Karpas-422 (cell line): ENCODE results near the gene ADCY9. TPM values are rescaled to one million over a fixed set of nuclear protein-coding genes. Genes with fewer than 3 reads are reported as not detected.

Experiments
- DNase-seq: peaks from one replicate; pipeline ENCODE4 v3.0.0-alpha.2; 2015
- H2AFZ ChIP-seq: fragments of 200-600 bp; sonication (generic); 2 replicates; pipeline ENCODE4 v1.6.1; 2014; ENCODE audit warnings: antibody characterized with exemption, low read length, mixed read lengths
- H3K27ac ChIP-seq: fragments of 200-600 bp; sonication (generic); 2 replicates; pipeline ENCODE4 v1.5.1; 2014; ENCODE audit warnings: mild to moderate bottlenecking, low read length, moderate library complexity
- H3K27me3 ChIP-seq: fragments of 200-600 bp; sonication (generic); 2 replicates; pipeline ENCODE4 v1.6.1; 2014; ENCODE audit warnings: low read length, mixed read lengths
- H3K36me3 ChIP-seq: fragments of 200-600 bp; sonication (generic); 2 replicates; pipeline ENCODE4 v1.6.1; 2014; ENCODE audit warnings: low read length, mixed read lengths; ENCODE audit not compliant: insufficient read depth
- H3K4me1 ChIP-seq: fragments of 200-600 bp; sonication (generic); 2 replicates; pipeline ENCODE4 v1.6.1; 2014; ENCODE audit warnings: mild to moderate bottlenecking, low read length, mixed read lengths
- H3K4me2 ChIP-seq: fragments of 200-600 bp; sonication (generic); 2 replicates; pipeline ENCODE4 v1.6.1; 2014; ENCODE audit warnings: low read length, low read depth, mild to moderate bottlenecking; ENCODE audit not compliant: poor library complexity, severe bottlenecking
- H3K4me3 ChIP-seq: fragments of 200-600 bp; sonication (generic); 2 replicates; pipeline ENCODE4 v1.5.1; 2014; ENCODE audit warnings: mild to moderate bottlenecking, antibody characterized with exemption, low read length, mixed read lengths
- H3K79me2 ChIP-seq: fragments of 200-600 bp; sonication (generic); 2 replicates; pipeline ENCODE4 v1.6.1; 2014; ENCODE audit warnings: mild to moderate bottlenecking, low read length, mixed read lengths
- H3K9ac ChIP-seq: fragments of 200-600 bp; sonication (generic); 2 replicates; pipeline ENCODE4 v1.6.0; 2014; ENCODE audit warnings: low read length
- H3K9me2 ChIP-seq: fragments of 200-600 bp; sonication (generic), shearing (Covaris generic); replicated peaks from 2 replicates; pipeline ENCODE4 v1.6.0; 2014; ENCODE audit warnings: mild to moderate bottlenecking, low read length, moderate library complexity; ENCODE audit not compliant: insufficient read depth
- H3K9me3 ChIP-seq: fragments of 300-700, 200-600 bp; sonication (generic); 2 replicates; pipeline ENCODE4 v1.6.1; 2014; ENCODE audit warnings: low read length, mixed read lengths
- H4K20me1 ChIP-seq: fragments of 200-600 bp; sonication (generic); 2 replicates; pipeline ENCODE4 v1.6.1; 2014; ENCODE audit warnings: mild to moderate bottlenecking, antibody characterized with exemption, low read length, low read depth; ENCODE audit not compliant: insufficient read depth
- total RNA-seq: library from RNA; depleted of rRNA; stranded (reverse); fragments of >200 nt; shearing (Covaris generic); gene quantifications from 2 replicates; pipeline ENCODE4 v1.2.3, GENCODE V29; 2014; ENCODE audit warnings: low replicate concordance

The ADCY9 gene
- total RNA-seq, 1 experiment from 2014 or later, result 0.11 TPM

DNA sequence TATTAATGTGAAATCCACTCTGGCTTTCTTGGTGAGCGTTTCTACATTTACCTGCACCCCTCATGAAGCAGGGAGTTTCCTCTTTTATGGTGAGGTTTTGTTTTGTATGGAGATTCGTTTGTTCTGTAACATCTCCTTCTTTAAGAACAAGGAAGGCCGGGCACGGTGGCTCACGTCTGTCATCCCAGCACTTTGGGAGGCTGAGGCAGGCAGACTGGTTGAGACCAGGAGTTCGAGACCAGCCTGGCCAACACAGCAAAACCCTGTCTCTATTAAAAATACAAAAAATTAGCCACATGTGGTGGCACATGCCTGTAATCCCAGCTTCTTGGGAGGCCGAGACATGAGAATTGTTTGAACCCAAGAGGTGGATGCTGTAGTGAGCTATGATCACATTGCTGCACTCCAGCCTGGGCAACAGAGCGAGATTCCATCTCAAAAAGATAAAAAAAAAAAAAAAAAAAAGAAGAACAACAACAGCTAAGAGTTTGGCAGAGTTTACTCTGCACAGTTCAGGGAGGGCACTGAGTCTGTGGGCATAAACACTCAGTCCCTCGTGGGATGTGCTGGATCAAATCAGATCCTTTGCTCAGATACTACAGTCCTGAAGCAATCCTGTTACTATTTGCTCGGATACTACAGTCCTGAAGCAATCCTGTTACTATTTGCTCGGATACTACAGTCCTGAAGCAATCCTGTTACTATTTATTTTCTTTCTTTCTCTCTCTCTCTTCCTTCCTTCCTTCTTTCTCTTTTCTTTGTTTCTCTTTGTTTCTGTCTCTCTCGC, 28.9 kb downstream of the ADCY9 start:
- Histone ChIP-seq H3K4me3 (no peak overlapping the region), H3K9me2 (no peaks in the 10 kb centered on the region), H3K4me1 (no peaks in the 10 kb centered on the region), H3K4me2 (no peak overlapping the region), H2AFZ (no peak overlapping the region), H3K27ac (no peak overlapping the region), H3K9me3 (no peaks in the 10 kb centered on the region), H3K79me2 (no peaks in the 10 kb centered on the region), H3K9ac (no peak overlapping the region), H3K27me3 (no peaks in the 10 kb centered on the region), H3K36me3 (no peaks in the 10 kb centered on the region), H4K20me1 (no peaks in the 10 kb centered on the region)
- DNase-seq, result no peak

DNA sequence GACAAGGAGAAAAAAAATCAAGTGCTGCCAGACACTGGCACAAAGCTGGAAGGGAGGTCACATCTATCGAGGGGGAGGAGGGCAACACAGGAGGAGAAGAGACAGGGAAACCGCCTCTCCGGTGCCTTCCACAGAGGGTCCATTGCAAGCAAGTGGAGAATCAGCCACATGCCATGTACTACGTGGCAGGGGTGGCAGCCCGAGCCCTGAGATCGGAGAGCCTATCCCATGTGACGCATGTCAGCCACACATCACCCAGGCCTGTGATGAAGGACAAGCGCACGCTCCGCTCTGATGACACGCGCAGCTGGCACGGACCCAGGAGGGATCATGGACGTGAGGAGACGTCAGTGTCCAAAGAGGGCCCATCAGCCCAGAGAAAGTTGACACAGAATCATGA, 30.1 kb downstream of the ADCY9 start:
- no peak overlapping the region for H3K4me2 ChIP-seq

DNA sequence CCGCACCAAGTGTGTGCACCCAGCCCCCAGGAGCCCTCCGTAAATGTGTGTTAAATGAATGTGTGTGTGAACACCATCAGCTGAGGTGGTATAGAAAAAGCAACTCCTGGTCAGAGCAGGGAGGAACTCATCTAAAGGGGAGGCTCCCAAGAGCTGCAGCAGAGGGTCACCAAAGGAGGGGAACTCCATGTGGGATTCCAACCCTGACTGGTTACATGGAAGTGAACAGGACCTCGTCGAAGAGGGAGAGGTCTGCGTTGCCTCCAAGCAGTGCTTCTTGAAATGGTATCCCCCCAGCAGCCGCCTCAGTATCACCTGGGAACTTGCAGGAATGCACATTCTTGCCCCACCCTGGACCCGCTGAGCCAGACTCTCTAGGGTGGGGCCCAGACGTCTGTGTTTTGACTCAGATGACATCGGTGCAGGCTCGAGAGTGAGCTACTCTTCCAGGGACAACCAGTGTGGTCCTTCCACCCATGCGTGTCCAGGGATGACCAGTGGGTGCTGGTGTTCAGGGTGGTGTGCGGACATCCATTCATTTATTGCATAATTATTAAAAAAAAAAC, 30.8 kb downstream of the ADCY9 start:
- no peaks in the 10 kb centered on the region for H3K36me3 ChIP-seq
- H3K9ac ChIP-seq, result no peak overlapping the region
- no peaks in the 10 kb centered on the region for H3K4me1 ChIP-seq
- H3K4me3 ChIP-seq, result no peak overlapping the region
- H3K9me2 ChIP-seq, result no peaks in the 10 kb centered on the region
- no peaks in the 10 kb centered on the region for H3K79me2 ChIP-seq
- no peak overlapping the region for H3K27ac ChIP-seq
- H3K4me2 ChIP-seq, result no peak overlapping the region
- H3K9me3 ChIP-seq, result no peaks in the 10 kb centered on the region
- DNase-seq, result no peak
- no peaks in the 10 kb centered on the region for H4K20me1 ChIP-seq
- no peaks in the 10 kb centered on the region for H3K27me3 ChIP-seq
- no peak overlapping the region for H2AFZ ChIP-seq

More for the DNA sequence above, 30.1 kb downstream of the ADCY9 start:
- no peaks in the 10 kb centered on the region for H3K36me3 ChIP-seq
- no peak overlapping the region for H3K4me3 ChIP-seq
- H3K9me3 ChIP-seq, result no peaks in the 10 kb centered on the region
- H3K9ac ChIP-seq, result no peak overlapping the region
- no peaks in the 10 kb centered on the region for H3K27me3 ChIP-seq
- no peaks in the 10 kb centered on the region for H3K9me2 ChIP-seq
- no peaks in the 10 kb centered on the region for H4K20me1 ChIP-seq
- no peak overlapping the region for H2AFZ ChIP-seq
- H3K27ac ChIP-seq, result no peak overlapping the region
- no peak for DNase-seq
- no peaks in the 10 kb centered on the region for H3K79me2 ChIP-seq
- no peaks in the 10 kb centered on the region for H3K4me1 ChIP-seq

DNA sequence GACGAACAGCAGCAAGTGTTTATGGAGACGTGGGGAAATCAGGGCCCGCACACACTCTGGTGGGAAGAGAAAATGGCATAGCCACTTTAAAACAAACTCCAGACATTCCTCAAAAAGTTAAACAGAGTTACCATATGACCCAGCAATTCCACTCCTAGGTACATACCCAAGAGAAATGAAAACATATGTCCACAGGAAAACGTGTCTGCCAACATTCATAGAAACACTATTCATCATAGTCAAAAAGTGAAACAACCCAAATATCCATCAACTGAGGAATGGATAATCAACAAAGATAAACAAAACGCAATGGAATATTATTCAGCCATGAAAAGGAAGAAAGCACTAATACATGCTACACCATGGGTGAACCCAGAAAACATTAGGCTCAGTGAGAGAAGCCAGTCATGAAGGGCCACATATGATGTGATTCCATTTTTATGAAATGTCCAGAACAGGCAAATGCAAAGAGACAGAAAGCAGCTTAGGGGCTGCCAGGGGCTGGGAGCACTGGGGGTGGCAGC, 32.8 kb downstream of the ADCY9 start:
- no peaks in the 10 kb centered on the region for H3K9me2 ChIP-seq
- H3K4me3 ChIP-seq, result no peak overlapping the region
- H3K9me3 ChIP-seq, result no peaks in the 10 kb centered on the region
- H3K4me1 ChIP-seq, result no peaks in the 10 kb centered on the region
- H3K27ac ChIP-seq, result no peak overlapping the region
- H3K4me2 ChIP-seq, result no peak overlapping the region
- no peak overlapping the region for H3K9ac ChIP-seq
- H4K20me1 ChIP-seq, result no peaks in the 10 kb centered on the region
- no peaks in the 10 kb centered on the region for H3K79me2 ChIP-seq
- H3K27me3 ChIP-seq, result no peaks in the 10 kb centered on the region
- no peaks in the 10 kb centered on the region for H3K36me3 ChIP-seq
- H2AFZ ChIP-seq, result no peak overlapping the region
- no peak for DNase-seq

DNA sequence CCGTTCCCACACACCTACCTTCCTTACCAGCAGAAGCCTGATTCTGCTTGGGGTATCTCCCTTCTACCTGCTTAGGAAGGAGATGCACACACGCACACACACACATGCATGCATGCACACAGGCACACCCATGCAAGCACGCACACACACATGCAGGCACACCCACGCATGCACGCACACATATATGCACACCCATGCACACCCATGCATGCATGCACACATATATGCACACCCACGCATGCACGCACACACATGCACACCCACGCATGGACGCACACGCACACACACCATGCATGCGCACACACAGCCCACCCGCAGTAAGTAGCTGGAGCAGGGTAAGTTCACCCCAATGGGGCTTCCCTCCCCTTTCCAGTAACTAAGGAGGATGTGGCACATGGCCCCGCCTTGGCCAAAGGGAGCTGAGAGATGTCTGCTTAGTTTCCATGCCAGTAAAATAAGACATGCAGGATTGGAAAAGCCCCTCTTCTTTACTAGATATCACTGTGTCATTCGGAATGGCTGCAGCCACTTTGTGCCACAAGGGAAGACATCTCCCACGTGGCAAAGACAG, 33.7 kb downstream of the ADCY9 start:
- H3K79me2 ChIP-seq, result no peaks in the 10 kb centered on the region
- H3K9ac ChIP-seq, result no peak overlapping the region
- H3K36me3 ChIP-seq, result no peaks in the 10 kb centered on the region
- no peaks in the 10 kb centered on the region for H3K4me1 ChIP-seq
- H3K27ac ChIP-seq, result no peak overlapping the region
- no peaks in the 10 kb centered on the region for H3K27me3 ChIP-seq
- H3K4me2 ChIP-seq, result no peak overlapping the region
- no peaks in the 10 kb centered on the region for H3K9me3 ChIP-seq
- H3K4me3 ChIP-seq, result no peak overlapping the region
- no peak for DNase-seq
- no peaks in the 10 kb centered on the region for H3K9me2 ChIP-seq
- no peaks in the 10 kb centered on the region for H4K20me1 ChIP-seq
- no peak overlapping the region for H2AFZ ChIP-seq

DNA sequence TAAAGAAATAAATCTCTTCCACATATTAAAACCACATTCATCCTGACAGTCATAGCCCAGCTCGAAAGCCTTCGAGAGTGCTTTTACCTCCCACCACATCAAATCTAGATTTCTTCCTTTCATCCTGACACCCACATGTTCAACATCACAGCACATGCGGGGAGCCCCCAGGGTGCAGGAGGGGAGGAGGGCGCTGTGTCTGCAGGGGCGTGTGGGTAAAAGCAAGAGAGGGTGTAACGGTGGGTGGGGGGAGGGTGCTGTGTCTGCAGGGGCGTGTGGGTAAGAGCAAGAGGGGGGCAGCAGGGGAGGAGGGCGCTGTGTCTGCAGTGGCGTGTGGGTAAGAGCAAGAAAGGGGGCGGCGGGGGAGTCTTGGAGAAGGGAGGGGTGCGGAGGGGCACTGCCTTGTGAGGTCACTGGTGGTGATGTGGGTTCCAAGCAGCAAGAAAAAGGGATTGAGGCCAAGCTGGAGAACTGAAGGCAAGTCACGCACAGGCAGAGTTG, 34.7 kb downstream of the ADCY9 start:
- no peak for DNase-seq
- H3K9me2 ChIP-seq, result no peaks in the 10 kb centered on the region
- no peak overlapping the region for H3K4me3 ChIP-seq
- no peaks in the 10 kb centered on the region for H3K27me3 ChIP-seq
- H3K4me1 ChIP-seq, result no peaks in the 10 kb centered on the region
- H2AFZ ChIP-seq, result no peak overlapping the region
- H3K27ac ChIP-seq, result no peak overlapping the region
- H3K36me3 ChIP-seq, result no peaks in the 10 kb centered on the region
- no peak overlapping the region for H3K9ac ChIP-seq
- no peak overlapping the region for H3K4me2 ChIP-seq
- H3K9me3 ChIP-seq, result no peaks in the 10 kb centered on the region
- H3K79me2 ChIP-seq, result no peaks in the 10 kb centered on the region
- H4K20me1 ChIP-seq, result no peaks in the 10 kb centered on the region

DNA sequence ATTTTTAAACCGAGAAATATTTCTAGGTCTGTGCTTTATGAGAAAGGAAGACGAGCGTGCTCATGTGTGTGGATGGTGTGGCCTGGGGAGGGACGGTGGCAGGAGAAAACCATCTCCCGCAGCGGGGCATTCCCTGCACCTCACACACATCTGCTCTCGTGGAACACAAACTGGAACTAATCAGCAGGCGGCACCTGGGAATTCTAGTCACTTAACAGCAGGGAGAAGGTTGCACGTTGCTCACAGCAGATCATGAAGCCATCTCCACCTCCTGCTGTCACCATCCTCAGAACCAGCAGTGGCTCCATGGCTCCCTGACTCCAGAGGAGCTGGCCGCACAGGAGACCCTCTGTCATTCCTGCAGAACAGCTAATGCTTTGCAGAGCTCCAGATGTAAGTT, 35.2 kb downstream of the ADCY9 start:
- Histone ChIP-seq H3K79me2 (no peaks in the 10 kb centered on the region), H2AFZ (no peak overlapping the region), H3K4me3 (no peak overlapping the region), H3K4me2 (no peak overlapping the region), H3K36me3 (no peaks in the 10 kb centered on the region), H3K27me3 (no peaks in the 10 kb centered on the region), H3K9me2 (no peaks in the 10 kb centered on the region), H3K27ac (no peak overlapping the region), H3K9me3 (no peaks in the 10 kb centered on the region), H4K20me1 (no peaks in the 10 kb centered on the region), H3K4me1 (no peaks in the 10 kb centered on the region), H3K9ac (no peak overlapping the region)
- DNase-seq, result no peak

DNA sequence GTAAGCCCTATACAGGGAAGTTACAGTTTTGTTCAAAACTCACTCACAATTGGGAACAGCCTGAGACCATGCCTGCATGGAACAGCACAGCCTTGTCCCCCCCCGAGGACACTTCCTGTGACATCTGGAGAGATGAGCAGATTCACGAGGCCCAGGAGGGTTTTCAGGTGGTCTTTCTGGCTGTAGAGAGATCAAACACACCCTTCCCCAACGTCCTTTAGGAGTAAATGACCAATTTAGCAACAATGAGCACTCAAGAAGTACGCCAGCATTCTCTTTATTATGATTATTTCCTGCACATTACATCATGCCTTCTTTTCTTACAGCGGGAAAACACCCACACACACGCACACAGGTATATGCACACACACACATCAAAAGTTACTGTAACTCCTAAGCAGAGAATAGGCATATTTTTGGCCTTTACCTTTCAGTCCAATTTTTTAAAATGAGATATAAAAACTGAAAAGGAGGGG, 39.0 kb downstream of the ADCY9 start:
- no peaks in the 10 kb centered on the region for H3K79me2 ChIP-seq
- H3K27me3 ChIP-seq, result no peaks in the 10 kb centered on the region
- H3K36me3 ChIP-seq, result no peaks in the 10 kb centered on the region
- H3K9me3 ChIP-seq, result no peaks in the 10 kb centered on the region
- no peaks in the 10 kb centered on the region for H3K9me2 ChIP-seq
- H3K4me2 ChIP-seq, result no peak overlapping the region
- H3K4me1 ChIP-seq, result no peaks in the 10 kb centered on the region
- H4K20me1 ChIP-seq, result no peaks in the 10 kb centered on the region
- no peak overlapping the region; the same call in 1 of the 2 replicates for H2AFZ ChIP-seq
- H3K27ac ChIP-seq, result no peak overlapping the region
- no peak overlapping the region for H3K9ac ChIP-seq
- H3K4me3 ChIP-seq, result no peak overlapping the region
- no peak for DNase-seq
